SK-N-SH (cell line): Measurements from ENCODE around the gene LIN28B.

ENCODE experiments used
- CTCF ChIP-seq: fragments of 200-600 bp; sonication (generic); IDR thresholded peaks from 2 replicates; pipeline ENCODE4 v1.6.1; 2017; ENCODE audit warnings: antibody characterized with exemption, mild to moderate bottlenecking, moderate library complexity
- EZH2phosphoT487 ChIP-seq: fragments of 200-600 bp; sonication (generic); IDR thresholded peaks from 2 replicates; pipeline ENCODE4 v1.6.1; 2017; ENCODE audit warnings: low read depth, mixed run types, mild to moderate bottlenecking, antibody characterized with exemption, moderate library complexity, borderline replicate concordance
- GABPA ChIP-seq: IDR thresholded peaks from 2 replicates; pipeline ENCODE4 v1.4.0; 2012; ENCODE audit warnings: low read depth, mild to moderate bottlenecking
- NRF1 ChIP-seq: IDR thresholded peaks from 2 replicates; pipeline ENCODE4 v1.6.1; 2012; ENCODE audit warnings: low read depth, mild to moderate bottlenecking, low read length
- RAD21 ChIP-seq: IDR thresholded peaks from 2 replicates; pipeline ENCODE4 v1.6.1; 2012; ENCODE audit warnings: mild to moderate bottlenecking, low read length
- SMC3 ChIP-seq: IDR thresholded peaks from 2 replicates; pipeline ENCODE4 v1.6.1; 2012; ENCODE audit warnings: low read depth, low read length, improper control_type of control experiment
- USF2 ChIP-seq: fragments of 150-350 bp; IDR thresholded peaks from 2 replicates; pipeline ENCODE4 v1.6.1; 2017; ENCODE audit warnings: antibody characterized with exemption, low read length, low read depth, borderline replicate concordance
- YY1 ChIP-seq: IDR thresholded peaks from 2 replicates; pipeline ENCODE4 v1.4.0; 2012; ENCODE audit warnings: low read depth, mild to moderate bottlenecking

- TF ChIP-seq EZH2phosphoT487 (no peak), USF2 (no peak), YY1 (no peak), CTCF (peak; percentile 85), NRF1 (no peak), GABPA (no peak), RAD21 (peak; percentile 87), SMC3 (peak; percentile 80)
Measured at GRCh38 chr6:105077596-105078385, 120.9 kb downstream of the LIN28B start.
